Measurements from ENCODE around the gene CAMTA2. TPM values are rescaled to one million over a fixed set of nuclear protein-coding genes. Genes with fewer than 3 reads are reported as not detected.

The CAMTA2 gene
- total RNA-seq, 1 donor from 2014 or later: 43.1 TPM

GRCh38 chr17:4959261-4959965 lies 28.1 kb downstream of the CAMTA2 start:
- Mint-ChIP-seq H3K4me1 (ENCODE audit: low read depth, unreplicated experiment) (no peaks in the 10 kb centered on the region), H3K27ac (ENCODE audit: unreplicated experiment) (no peak overlapping the region), H3K9me3 (ENCODE audit: unreplicated experiment) (no peaks in the 10 kb centered on the region), H3K4me3 (ENCODE audit: unreplicated experiment) (no peak overlapping the region), H3K27me3 (ENCODE audit: low read depth, unreplicated experiment) (no peaks in the 10 kb centered on the region), H3K36me3 (ENCODE audit: low read depth, unreplicated experiment) (peaks cover 24% of the 10 kb centered on the region)
- Histone ChIP-seq H2AFZ (ENCODE audit: low read depth, low read length) (no peak overlapping the region), H3K9ac (ENCODE audit: low read length) (no peak overlapping the region), H3K36me3 (ENCODE audit: insufficient read depth, low read length) (peaks cover 8% of the 10 kb centered on the region), H3K9me3 (ENCODE audit: insufficient read depth, low read depth, low read length) (no peaks in the 10 kb centered on the region), H3K4me3 (ENCODE audit: insufficient read depth, low read depth, low read length) (no peak overlapping the region), H3K4me1 (ENCODE audit: insufficient read depth, low read length) (no peaks in the 10 kb centered on the region), H3K79me2 (ENCODE audit: insufficient read depth, low read length) (no peaks in the 10 kb centered on the region), H3K27ac (ENCODE audit: low read depth, low read length) (no peak overlapping the region), H3K4me2 (ENCODE audit: low read length) (no peak overlapping the region), H4K20me1 (ENCODE audit: insufficient read depth, low read length) (peaks cover 4% of the 10 kb centered on the region), H3K27me3 (ENCODE audit: insufficient read depth, low read length) (no peaks in the 10 kb centered on the region)
- DNase-seq (ENCODE audit: low read depth) (no peak), FAIRE-seq (no peak)
- TF ChIP-seq EZH2 (IDR thresholded peaks at IDR 0.05; ENCODE audit: insufficient read depth, low read length) (no peak), CTCF (IDR thresholded peaks at IDR 0.05; ENCODE audit: insufficient read depth, low read depth, low read length) (no peak)

- no peaks in the 10 kb centered on the region for H4K20me1 ChIP-seq (ENCODE audit: insufficient read depth, low read length)
- no peak overlapping the region for H3K9ac ChIP-seq (ENCODE audit: low read length)
- H3K27me3 ChIP-seq (ENCODE audit: insufficient read depth, low read length): no peaks in the 10 kb centered on the region
- DNase-seq (ENCODE audit: low read depth) (no peak), FAIRE-seq (no peak)
- no peak overlapping the region for H3K4me3 Mint-ChIP-seq (ENCODE audit: unreplicated experiment)
- peaks cover 22% of the 10 kb centered on the region for H3K36me3 Mint-ChIP-seq (ENCODE audit: low read depth, unreplicated experiment)
- TF ChIP-seq EZH2 (IDR thresholded peaks at IDR 0.05; ENCODE audit: insufficient read depth, low read length) (no peak), CTCF (IDR thresholded peaks at IDR 0.05; ENCODE audit: insufficient read depth, low read depth, low read length) (no peak)
- peaks cover 13% of the 10 kb centered on the region for H3K4me1 Mint-ChIP-seq (ENCODE audit: low read depth, unreplicated experiment)
- no peak overlapping the region for H3K4me3 ChIP-seq (ENCODE audit: insufficient read depth, low read depth, low read length)
- H3K36me3 ChIP-seq (ENCODE audit: insufficient read depth, low read length): peaks cover 8% of the 10 kb centered on the region
- no peak overlapping the region for H3K4me2 ChIP-seq (ENCODE audit: low read length)
- H3K9me3 Mint-ChIP-seq (ENCODE audit: unreplicated experiment): no peaks in the 10 kb centered on the region
- no peaks in the 10 kb centered on the region for H3K27me3 Mint-ChIP-seq (ENCODE audit: low read depth, unreplicated experiment)
- H3K4me1 ChIP-seq (ENCODE audit: insufficient read depth, low read length): peaks cover 9% of the 10 kb centered on the region
- H2AFZ ChIP-seq (ENCODE audit: low read depth, low read length): no peak overlapping the region
- no peak overlapping the region for H3K27ac Mint-ChIP-seq (ENCODE audit: unreplicated experiment)
- no peaks in the 10 kb centered on the region for H3K9me3 ChIP-seq (ENCODE audit: insufficient read depth, low read depth, low read length)
- no peaks in the 10 kb centered on the region for H3K79me2 ChIP-seq (ENCODE audit: insufficient read depth, low read length)
- H3K27ac ChIP-seq (ENCODE audit: low read depth, low read length): no peak overlapping the region
Measured at GRCh38 chr17:4958102-4958501, 29.4 kb downstream of the CAMTA2 start.

GRCh38 chr17:4956493-4957061 lies 30.9 kb downstream of the CAMTA2 start:
- Mint-ChIP-seq H3K4me1 (ENCODE audit: low read depth, unreplicated experiment) (peaks cover 20% of the 10 kb centered on the region), H3K27ac (ENCODE audit: unreplicated experiment) (no peak overlapping the region), H3K27me3 (ENCODE audit: low read depth, unreplicated experiment) (no peaks in the 10 kb centered on the region), H3K36me3 (ENCODE audit: low read depth, unreplicated experiment) (peaks cover 22% of the 10 kb centered on the region), H3K4me3 (ENCODE audit: unreplicated experiment) (no peak overlapping the region), H3K9me3 (ENCODE audit: unreplicated experiment) (no peaks in the 10 kb centered on the region)
- no peak overlapping the region for H2AFZ ChIP-seq (ENCODE audit: low read depth, low read length)
- TF ChIP-seq EZH2 (IDR thresholded peaks at IDR 0.05; ENCODE audit: insufficient read depth, low read length) (no peak), CTCF (IDR thresholded peaks at IDR 0.05; ENCODE audit: insufficient read depth, low read depth, low read length) (peak; percentile 2)
- H3K36me3 ChIP-seq (ENCODE audit: insufficient read depth, low read length): peaks cover 5% of the 10 kb centered on the region
- no peak for DNase-seq (ENCODE audit: low read depth)
- H3K27me3 ChIP-seq (ENCODE audit: insufficient read depth, low read length): no peaks in the 10 kb centered on the region
- no peaks in the 10 kb centered on the region for H4K20me1 ChIP-seq (ENCODE audit: insufficient read depth, low read length)
- H3K9me3 ChIP-seq (ENCODE audit: insufficient read depth, low read depth, low read length): no peaks in the 10 kb centered on the region
- no peak overlapping the region for H3K4me3 ChIP-seq (ENCODE audit: insufficient read depth, low read depth, low read length)
- no peaks in the 10 kb centered on the region for H3K79me2 ChIP-seq (ENCODE audit: insufficient read depth, low read length)
- no peak overlapping the region for H3K9ac ChIP-seq (ENCODE audit: low read length)
- H3K4me1 ChIP-seq (ENCODE audit: insufficient read depth, low read length): peaks cover 14% of the 10 kb centered on the region
- H3K4me2 ChIP-seq (ENCODE audit: low read length): no peak overlapping the region
- FAIRE-seq: no peak
- no peak overlapping the region for H3K27ac ChIP-seq (ENCODE audit: low read depth, low read length)
